Measurements from ENCODE around the gene NFASC.

Gene NFASC

GRCh38 chr1:205071801-205072200 is 201.1 kb downstream of the NFASC start:
- Histone ChIP-seq H3K4me3 (no peak overlapping the region), H3K36me3 (no peaks in the 10 kb centered on the region), H3K27me3 (no peaks in the 10 kb centered on the region), H3K4me1 (peaks cover 0 to 10% (median 7%) of the 10 kb centered on the region in 10 experiments; a peak in 9 of 20 replicates), H3K9ac (no peak overlapping the region), H3K27ac (no peak overlapping the region), H3K9me3 (replicated peaks in 1 of 11) (no peaks in the 10 kb centered on the region), H4K20me1 (peaks cover 0 to 11% (median 0%) of the 10 kb centered on the region in 11 experiments; a peak in 2 of 22 replicates), H3K4me2 (no peak overlapping the region)
- TF ChIP-seq Cebpa-rat (IDR thresholded peaks at IDR 0.05), result no peak

GRCh38 chr1:205072286-205072685 is 201.6 kb downstream of the NFASC start:
- no peaks in the 10 kb centered on the region for H3K36me3 ChIP-seq
- H3K27me3 ChIP-seq, result no peaks in the 10 kb centered on the region
- no peak for TF ChIP-seq Cebpa-rat (IDR thresholded peaks at IDR 0.05)
- peaks cover 0 to 10% (median 7%) of the 10 kb centered on the region in 10 experiments; a peak in 9 of 20 replicates for H3K4me1 ChIP-seq
- H4K20me1 ChIP-seq, result peaks cover 0 to 14% (median 0%) of the 10 kb centered on the region in 11 experiments; a peak in 2 of 22 replicates
- H3K9ac ChIP-seq, result no peak overlapping the region
- no peaks in the 10 kb centered on the region for H3K9me3 ChIP-seq (replicated peaks in 1 of 11)
- H3K4me2 ChIP-seq, result no peak overlapping the region
- no peak overlapping the region for H3K4me3 ChIP-seq
- H3K27ac ChIP-seq, result no peak overlapping the region

All from BLaER1 treated with 17β-estradiol and CSF1 and Interleukin-3, amounts not matched to agents 10 nM and 100 nM (cell line).